Measurements from ENCODE around the gene INPP5A.

INPP5A gene

GRCh38 chr10:132804785-132805426 is 267.3 kb downstream of the INPP5A start:
- no peak for DNase-seq (ENCODE audit: low spot score)

- DNase-seq (ENCODE audit: low spot score), result no peak
These were observed 268.0 kb downstream of the INPP5A start for GRCh38 chr10:132805599-132805998.

GRCh38 chr10:132806110-132806509 is 268.5 kb downstream of the INPP5A start:
- no peak for DNase-seq (ENCODE audit: low spot score)

GRCh38 chr10:132806561-132807003 is 269.0 kb downstream of the INPP5A start:
- DNase-seq (ENCODE audit: low spot score), result no peak

- no peak for DNase-seq (ENCODE audit: low spot score)
These were observed 270.0 kb downstream of the INPP5A start for GRCh38 chr10:132807621-132808049.

GRCh38 chr10:132808383-132809231 is 271.0 kb downstream of the INPP5A start:
- no peak for DNase-seq (ENCODE audit: low spot score)

- no peak for DNase-seq (ENCODE audit: low spot score)
These were observed 271.9 kb downstream of the INPP5A start for GRCh38 chr10:132809232-132810140.

- no peak for DNase-seq (ENCODE audit: low spot score)
These were observed 272.7 kb downstream of the INPP5A start for GRCh38 chr10:132810141-132810806.

- DNase-seq (ENCODE audit: low spot score), result no peak
These were observed 273.5 kb downstream of the INPP5A start for GRCh38 chr10:132810807-132811700.

GRCh38 chr10:132811891-132812481 is 274.4 kb downstream of the INPP5A start:
- no peak for DNase-seq (ENCODE audit: low spot score)

- DNase-seq (ENCODE audit: low spot score), result no peak
These were observed 274.9 kb downstream of the INPP5A start for GRCh38 chr10:132812520-132812919.

- no peak for DNase-seq (ENCODE audit: low spot score)
These were observed 275.4 kb downstream of the INPP5A start for GRCh38 chr10:132813001-132813401.

GRCh38 chr10:132813560-132814468 is 276.2 kb downstream of the INPP5A start:
- DNase-seq (ENCODE audit: low spot score), result no peak

- no peak for DNase-seq (ENCODE audit: low spot score)
These were observed 276.9 kb downstream of the INPP5A start for GRCh38 chr10:132814469-132814856.

- no peak for DNase-seq (ENCODE audit: low spot score)
These were observed 277.7 kb downstream of the INPP5A start for GRCh38 chr10:132815168-132815857.

- no peak for DNase-seq (ENCODE audit: low spot score)
These were observed 279.1 kb downstream of the INPP5A start for GRCh38 chr10:132816718-132817117.

- no peak for DNase-seq (ENCODE audit: low spot score)
These were observed 280.2 kb downstream of the INPP5A start for GRCh38 chr10:132817701-132818211.

- DNase-seq (ENCODE audit: low spot score), result no peak
These were observed 282.5 kb downstream of the INPP5A start for GRCh38 chr10:132820056-132820455.
